DND-41 (cell line): Measurements from ENCODE around the gene SH3RF3.

Experiments used
- ATAC-seq: fragments of 200-7000 bp; cut with Tn5 transposase; 3 replicates; pipeline ENCODE4 v1.9.1; 2021; ENCODE audit warnings: low read depth; ENCODE audit not compliant: insufficient read depth
- DNase-seq: peaks from one replicate; pipeline ENCODE4 v3.0.0-alpha.2; 2020
- H2AFZ ChIP-seq: 2 replicates; pipeline ENCODE4 v1.6.0; 2012; ENCODE audit warnings: low read depth, low read length
- H3K27ac ChIP-seq: 2 replicates; pipeline ENCODE4 v1.5.1; 2012; ENCODE audit warnings: low read length, inconsistent platforms
- H3K27me3 ChIP-seq: fragments of 200-600 bp; sonication (generic); 2 replicates; pipeline ENCODE4 v1.6.0; 2012; ENCODE audit warnings: low read length, mild to moderate bottlenecking, inconsistent platforms; ENCODE audit not compliant: insufficient read depth, poor library complexity
- H3K36me3 ChIP-seq: 2 replicates; pipeline ENCODE4 v1.5.1; 2012; ENCODE audit warnings: low read length, inconsistent platforms; ENCODE audit not compliant: insufficient read depth
- H3K4me1 ChIP-seq: 2 replicates; pipeline ENCODE4 v1.5.1; 2012; ENCODE audit warnings: mild to moderate bottlenecking, low read length; ENCODE audit not compliant: insufficient read depth
- H3K4me2 ChIP-seq: 2 replicates; pipeline ENCODE4 v1.6.0; 2012; ENCODE audit warnings: mild to moderate bottlenecking, moderate library complexity, low read length, inconsistent platforms; ENCODE audit not compliant: insufficient read depth
- H3K4me3 ChIP-seq, 2 experiments: fragments of 200-600 bp in 1 of 2; shearing (Covaris generic) in 1 of 2; 2 replicates each; pipeline ENCODE4 v1.5.1; 2012 to 2016; ENCODE audit warnings: inconsistent platforms in 2 of 2, low read length in 2 of 2, mild to moderate bottlenecking in 2 of 2, low read depth in 1 of 2, moderate library complexity in 1 of 2
- H3K79me2 ChIP-seq: 2 replicates; pipeline ENCODE4 v1.6.0; 2012; ENCODE audit warnings: low read length, inconsistent platforms; ENCODE audit not compliant: insufficient read depth
- H3K9ac ChIP-seq: 2 replicates; pipeline ENCODE4 v1.6.0; 2012; ENCODE audit warnings: low read depth, mild to moderate bottlenecking, inconsistent platforms, low read length, moderate library complexity
- H3K9me3 ChIP-seq: 2 replicates; pipeline ENCODE4 v1.5.1; 2012; ENCODE audit warnings: low read length, moderate library complexity, mild to moderate bottlenecking, inconsistent platforms; ENCODE audit not compliant: insufficient read depth, severe bottlenecking
- H4K20me1 ChIP-seq: 2 replicates; pipeline ENCODE4 v1.6.0; 2012; ENCODE audit warnings: low read length; ENCODE audit not compliant: insufficient read depth
- EZH2 ChIP-seq: IDR thresholded peaks from 3 replicates; pipeline ENCODE4 v1.6.1; 2012; ENCODE audit warnings: borderline replicate concordance, low read depth, mild to moderate bottlenecking, moderate library complexity, low read length, inconsistent platforms; ENCODE audit not compliant: severe bottlenecking
- TF ChIP-seq, protein P1 (sequence below): IDR thresholded peaks from 2 replicates; pipeline ENCODE4 v1.5.1; 2012; ENCODE audit warnings: borderline replicate concordance, low read length, moderate library complexity, mild to moderate bottlenecking; ENCODE audit not compliant: poor library complexity, severe bottlenecking; ENCODE audit errors: extremely low read depth

SH3RF3 gene

DNA sequence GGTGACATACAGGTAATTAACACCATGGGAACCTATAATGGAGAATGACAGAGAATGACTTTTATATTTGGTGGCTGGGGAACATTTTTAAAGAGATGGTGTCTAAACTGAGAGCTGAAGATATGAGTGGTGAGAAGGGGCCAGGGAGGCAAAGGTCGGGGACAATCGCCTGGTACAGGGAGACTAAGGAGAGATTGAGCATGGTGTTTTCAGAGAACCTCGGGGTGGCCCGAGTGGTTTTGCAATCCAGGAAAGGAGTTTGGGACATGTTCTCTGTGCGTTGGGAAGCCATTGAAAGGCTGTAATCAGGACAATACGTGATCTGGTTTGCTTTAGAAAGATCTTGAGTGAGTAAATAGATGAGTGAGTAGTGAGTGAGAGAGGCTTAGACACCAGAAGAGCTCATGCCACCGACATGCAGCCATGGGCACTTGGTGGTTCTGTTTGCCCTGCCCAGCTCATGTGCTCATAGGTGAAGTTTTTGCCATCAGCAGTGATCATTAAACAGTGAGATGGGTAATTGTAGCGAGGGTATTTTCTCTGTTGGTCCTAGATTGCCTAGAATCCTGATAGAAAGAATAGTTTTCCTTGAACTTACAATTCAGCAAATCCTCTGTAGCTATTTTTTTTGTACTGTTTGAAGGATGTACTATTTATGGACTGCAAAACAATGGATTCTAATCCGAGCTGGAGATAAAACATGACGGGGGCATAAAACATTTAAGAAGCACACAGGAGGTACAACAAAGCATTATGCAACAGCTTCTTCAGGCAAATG, 114.7 kb downstream of the SH3RF3 start:
- Histone ChIP-seq H3K79me2 (no peaks in the 10 kb centered on the region), H3K4me1 (no peaks in the 10 kb centered on the region), H3K4me2 (no peak overlapping the region)

DNA sequence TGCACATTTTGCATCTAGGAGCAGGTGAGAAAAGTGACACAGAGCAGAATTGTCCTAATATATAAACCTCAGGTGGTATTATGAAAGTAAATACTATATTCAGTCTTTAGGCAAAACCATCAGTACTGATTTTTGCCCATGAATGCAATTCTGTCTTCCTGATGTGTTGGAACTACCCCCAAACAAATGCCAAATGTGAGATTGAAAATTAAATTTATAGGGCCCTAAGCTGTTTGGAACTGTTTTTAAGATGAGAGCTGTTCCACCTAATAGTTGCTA, 115.2 kb downstream of the SH3RF3 start:
- ATAC-seq (no peak), DNase-seq (no peak)
- H3K9me3 ChIP-seq = no peaks in the 10 kb centered on the region
- no peaks in the 10 kb centered on the region for H3K4me1 ChIP-seq
- no peak overlapping the region for H3K27ac ChIP-seq
- H4K20me1 ChIP-seq = peaks cover 14% of the 10 kb centered on the region
- H3K27me3 ChIP-seq = peaks cover 32% of the 10 kb centered on the region
- H3K79me2 ChIP-seq = no peaks in the 10 kb centered on the region
- no peak overlapping the region for H2AFZ ChIP-seq
- no peak overlapping the region for H3K9ac ChIP-seq
- TF ChIP-seq EZH2 = no peak
- TF ChIP-seq, protein P1, sequence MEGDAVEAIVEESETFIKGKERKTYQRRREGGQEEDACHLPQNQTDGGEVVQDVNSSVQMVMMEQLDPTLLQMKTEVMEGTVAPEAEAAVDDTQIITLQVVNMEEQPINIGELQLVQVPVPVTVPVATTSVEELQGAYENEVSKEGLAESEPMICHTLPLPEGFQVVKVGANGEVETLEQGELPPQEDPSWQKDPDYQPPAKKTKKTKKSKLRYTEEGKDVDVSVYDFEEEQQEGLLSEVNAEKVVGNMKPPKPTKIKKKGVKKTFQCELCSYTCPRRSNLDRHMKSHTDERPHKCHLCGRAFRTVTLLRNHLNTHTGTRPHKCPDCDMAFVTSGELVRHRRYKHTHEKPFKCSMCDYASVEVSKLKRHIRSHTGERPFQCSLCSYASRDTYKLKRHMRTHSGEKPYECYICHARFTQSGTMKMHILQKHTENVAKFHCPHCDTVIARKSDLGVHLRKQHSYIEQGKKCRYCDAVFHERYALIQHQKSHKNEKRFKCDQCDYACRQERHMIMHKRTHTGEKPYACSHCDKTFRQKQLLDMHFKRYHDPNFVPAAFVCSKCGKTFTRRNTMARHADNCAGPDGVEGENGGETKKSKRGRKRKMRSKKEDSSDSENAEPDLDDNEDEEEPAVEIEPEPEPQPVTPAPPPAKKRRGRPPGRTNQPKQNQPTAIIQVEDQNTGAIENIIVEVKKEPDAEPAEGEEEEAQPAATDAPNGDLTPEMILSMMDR = no peak
- H3K4me2 ChIP-seq = no peak overlapping the region
- no peak overlapping the region for H3K4me3 ChIP-seq
- H3K36me3 ChIP-seq = no peaks in the 10 kb centered on the region

More for the DNA sequence above, 114.7 kb downstream of the SH3RF3 start:
- no peaks in the 10 kb centered on the region for H3K36me3 ChIP-seq
- no peak overlapping the region for H3K27ac ChIP-seq
- no peaks in the 10 kb centered on the region for H3K9me3 ChIP-seq
- no peak overlapping the region for H2AFZ ChIP-seq
- H3K4me3 ChIP-seq = no peak overlapping the region
- H3K27me3 ChIP-seq = peaks cover 33% of the 10 kb centered on the region
- H3K9ac ChIP-seq = no peak overlapping the region
- DNase-seq (no peak), ATAC-seq (no peak)
- H4K20me1 ChIP-seq = peaks cover 14% of the 10 kb centered on the region
- TF ChIP-seq, protein P1 = no peak
- TF ChIP-seq EZH2 = no peak

- no peak overlapping the region for H2AFZ ChIP-seq
- ATAC-seq (no peak), DNase-seq (no peak)
- no peaks in the 10 kb centered on the region for H3K4me1 ChIP-seq
- no peak overlapping the region for H3K27ac ChIP-seq
- H3K9ac ChIP-seq = no peak overlapping the region
- H3K36me3 ChIP-seq = no peaks in the 10 kb centered on the region
- H3K4me3 ChIP-seq = no peak overlapping the region
- peaks cover 10% of the 10 kb centered on the region for H4K20me1 ChIP-seq
- H3K27me3 ChIP-seq = peaks cover 29% of the 10 kb centered on the region
- no peaks in the 10 kb centered on the region for H3K79me2 ChIP-seq
- no peaks in the 10 kb centered on the region for H3K9me3 ChIP-seq
- H3K4me2 ChIP-seq = no peak overlapping the region
- TF ChIP-seq EZH2 = no peak
- TF ChIP-seq, protein P1 = no peak
Observed at GRCh38 chr2:109244750-109245382, 115.9 kb downstream of the SH3RF3 start.
